Measurements from ENCODE around the gene CDK3. TPM values are rescaled to one million over a fixed set of nuclear protein-coding genes. Genes with fewer than 3 reads are reported as not detected.
A peak's percentile ranks its signal among the peaks of the same experiment; 100 is the strongest.

Gene CDK3
- total RNA-seq, 1 experiment from 2014 or later = 11.7 TPM

DNA sequence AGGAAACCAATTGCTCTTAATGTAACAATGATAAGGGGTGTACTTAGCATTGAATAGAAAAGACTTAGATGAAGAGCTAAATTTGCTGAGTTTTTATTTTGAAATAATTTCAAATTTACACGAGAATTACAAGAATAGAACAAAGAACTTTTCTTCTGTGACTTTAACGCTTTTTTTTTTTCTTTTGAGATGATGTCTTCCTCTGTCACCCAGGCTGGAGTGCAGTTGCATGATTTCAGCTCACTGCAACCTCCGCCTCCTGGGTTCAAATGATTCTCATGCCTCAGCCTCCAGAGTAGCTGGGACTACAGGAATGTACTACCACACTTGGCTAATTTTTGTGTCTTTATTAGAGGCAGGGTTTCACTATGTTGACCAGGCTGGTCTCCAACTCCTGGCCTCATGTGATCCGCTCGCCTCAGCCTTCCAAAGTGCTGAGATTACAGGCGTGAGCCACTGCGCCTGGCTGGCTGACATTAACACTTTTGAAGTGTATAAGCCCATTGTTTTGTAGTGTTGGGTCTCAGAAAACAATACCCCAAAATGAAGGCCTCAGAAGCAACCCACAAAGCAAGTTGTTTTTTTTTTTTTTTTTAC lies 19.5 kb upstream of the CDK3 start:
- no peak for DNase-seq
- Histone ChIP-seq H3K27me3 (ENCODE audit: insufficient read depth, low read length) (no peaks in the 10 kb centered on the region), H2BK12ac (ENCODE audit: insufficient read length, low read depth, low read length) (no peak overlapping the region), H3T11ph (ENCODE audit: low read length) (no peak overlapping the region), H3K27ac (ENCODE audit: insufficient read length, low read depth, low read length) (no peak overlapping the region), H3K4ac (ENCODE audit: low read depth, low read length) (no peak overlapping the region), H3K4me1 (ENCODE audit: insufficient read depth, low read length) (peaks cover 8% of the 10 kb centered on the region; the same call in 1 of the 2 replicates), H3K23me2 (ENCODE audit: insufficient read length, low read depth, low read length, poor library complexity, severe bottlenecking) (peaks cover 11% of the 10 kb centered on the region), H4K91ac (ENCODE audit: insufficient read length, low read depth, low read length) (no peak overlapping the region), H3K79me2 (ENCODE audit: insufficient read depth, low read length) (peaks cover 2% of the 10 kb centered on the region; the same call in 1 of the 2 replicates), H3K9me3 (ENCODE audit: control insufficient read depth, low read depth, low read length) (no peaks in the 10 kb centered on the region), H3K79me1 (ENCODE audit: insufficient read depth, low read depth, low read length, poor library complexity, severe bottlenecking) (no peaks in the 10 kb centered on the region), H3K9ac (ENCODE audit: extremely low read depth, insufficient read length, low read length) (no peak overlapping the region), H3K56ac (ENCODE audit: insufficient read length, low read depth, low read length) (no peak overlapping the region), H2BK20ac (ENCODE audit: low read depth, low read length, poor library complexity, severe bottlenecking) (no peak overlapping the region), H3K14ac (ENCODE audit: insufficient read depth, low read length) (no peak overlapping the region), H4K5ac (ENCODE audit: insufficient read length, low read depth, low read length) (no peak overlapping the region), H4K8ac (replicated peaks; ENCODE audit: insufficient read length, low read depth, low read length) (no peak overlapping the region), H4K20me1 (ENCODE audit: control insufficient read depth, insufficient read depth, insufficient read length) (no peaks in the 10 kb centered on the region), H2AFZ (ENCODE audit: low read length) (no peak overlapping the region), H3K23ac (ENCODE audit: insufficient read length, low read depth, low read length) (no peak overlapping the region), H3K4me2 (ENCODE audit: insufficient read depth, insufficient read length, low read length) (no peak overlapping the region), H3K18ac (ENCODE audit: insufficient read length, low read depth, low read length) (no peak overlapping the region), H2BK15ac (ENCODE audit: low read depth, low read length) (no peak overlapping the region; the same call in 1 of the 2 replicates), H2BK5ac (ENCODE audit: insufficient read length, low read length) (no peak overlapping the region), H2BK120ac (ENCODE audit: low read depth, low read length, poor library complexity, severe bottlenecking) (no peak overlapping the region), H2AK5ac (ENCODE audit: insufficient read length, low read length) (no peak overlapping the region)
- TF ChIP-seq, protein P1, sequence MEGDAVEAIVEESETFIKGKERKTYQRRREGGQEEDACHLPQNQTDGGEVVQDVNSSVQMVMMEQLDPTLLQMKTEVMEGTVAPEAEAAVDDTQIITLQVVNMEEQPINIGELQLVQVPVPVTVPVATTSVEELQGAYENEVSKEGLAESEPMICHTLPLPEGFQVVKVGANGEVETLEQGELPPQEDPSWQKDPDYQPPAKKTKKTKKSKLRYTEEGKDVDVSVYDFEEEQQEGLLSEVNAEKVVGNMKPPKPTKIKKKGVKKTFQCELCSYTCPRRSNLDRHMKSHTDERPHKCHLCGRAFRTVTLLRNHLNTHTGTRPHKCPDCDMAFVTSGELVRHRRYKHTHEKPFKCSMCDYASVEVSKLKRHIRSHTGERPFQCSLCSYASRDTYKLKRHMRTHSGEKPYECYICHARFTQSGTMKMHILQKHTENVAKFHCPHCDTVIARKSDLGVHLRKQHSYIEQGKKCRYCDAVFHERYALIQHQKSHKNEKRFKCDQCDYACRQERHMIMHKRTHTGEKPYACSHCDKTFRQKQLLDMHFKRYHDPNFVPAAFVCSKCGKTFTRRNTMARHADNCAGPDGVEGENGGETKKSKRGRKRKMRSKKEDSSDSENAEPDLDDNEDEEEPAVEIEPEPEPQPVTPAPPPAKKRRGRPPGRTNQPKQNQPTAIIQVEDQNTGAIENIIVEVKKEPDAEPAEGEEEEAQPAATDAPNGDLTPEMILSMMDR (conservative IDR thresholded peaks at IDR 0.05) = no peak
- no CpG with 5 or more reads among the region's 7 CpGs for WGBS (ENCODE audit: extremely low coverage, insufficient read length, low lambda C conversion rate)
- Mint-ChIP-seq H3K4me1 (peaks cover 56 to 67% of the 10 kb centered on the region in 2 experiments), H3K36me3 (ENCODE audit: insufficient read depth in 1 of 3, low read depth in 3 of 3) (peaks cover 7 to 14% (median 11%) of the 10 kb centered on the region in 3 experiments; a peak in 6 of 7 replicates), H3K9me3 (no peaks in the 10 kb centered on the region), H3K27ac (peak overlapping the region; percentile 81 to 88 (median 86); a peak in 5 of 7 replicates), H3K4me3 (peak overlapping the region; percentile 93 to 95), H3K27me3 (ENCODE audit: low read depth) (no peaks in the 10 kb centered on the region)

Measured in H9 (cell line).